Loucy (cell line): Measurements from ENCODE around the gene RER1.

Source experiments
- CTCF ChIP-seq: fragments of 200-600 bp; sonication (generic); conservative IDR thresholded peaks from 2 replicates; pipeline ENCODE4 v1.5.1; 2014; ENCODE audit warnings: mild to moderate bottlenecking, antibody characterized with exemption, low read length
- EZH2phosphoT487 ChIP-seq: fragments of 200-600 bp; IDR thresholded peaks from 2 replicates; pipeline ENCODE4 v1.6.1; 2018; ENCODE audit warnings: antibody characterized with exemption, mild to moderate bottlenecking, moderate library complexity, borderline replicate concordance

GRCh38 chr1:2415337-2415736, 23.7 kb downstream of the RER1 start:
- TF ChIP-seq CTCF (no peak), EZH2phosphoT487 (no peak)
